ENCODE data around the gene SSTR5.

DNA sequence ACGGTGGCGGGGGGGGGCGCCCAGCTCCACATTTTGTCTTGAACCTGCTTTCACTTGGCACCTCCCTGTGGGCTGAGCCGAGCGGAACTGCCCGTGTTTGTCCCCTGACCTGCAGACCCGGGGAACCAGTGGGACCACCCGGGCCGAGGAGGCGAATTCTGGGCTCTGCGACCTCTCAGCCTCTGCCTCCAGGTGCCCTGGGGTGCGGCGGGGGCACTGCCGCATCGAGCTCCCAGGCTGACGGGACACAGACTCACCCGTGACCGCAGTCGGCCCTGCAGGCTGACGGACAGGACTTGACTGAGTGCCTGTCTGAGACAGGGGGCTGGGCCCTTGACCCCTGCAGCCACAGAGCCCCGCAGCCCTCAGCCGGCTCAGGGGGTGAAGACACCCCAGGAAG is 34.6 kb downstream of the SSTR5 start:
- TF ChIP-seq ZNF274 (IDR thresholded peaks at IDR 0.05; ENCODE audit: low read depth, low read length) (no peak), YY1 (IDR thresholded peaks at IDR 0.05; ENCODE audit: insufficient read depth, insufficient read length) (no peak), SUZ12 (IDR thresholded peaks at IDR 0.05; ENCODE audit: extremely low read depth, insufficient read depth, insufficient read length) (no peak)
